Epithelial cell of esophagus (primary cell): ENCODE results near the gene ASMTL.

Source experiments
- DNase-seq: peaks from one replicate; pipeline ENCODE4 v3.0.0; 2010; ENCODE audit warnings: low read depth
- H3K4me3 ChIP-seq: 2 replicates; pipeline ENCODE4 v1.5.1; 2011; ENCODE audit warnings: mild to moderate bottlenecking, low read length, control low read depth
- CTCF ChIP-seq: IDR thresholded peaks from 2 replicates; pipeline ENCODE4 v1.5.1; 2011; ENCODE audit warnings: low read depth, mild to moderate bottlenecking, low read length, control low read depth, inconsistent platforms; ENCODE audit not compliant: insufficient read depth; ENCODE audit errors: missing control alignments

Gene ASMTL

GRCh38 chrX:1361910-1362309, 90.8 kb downstream of the ASMTL start:
- no peak for DNase-seq
- no peak for TF ChIP-seq CTCF

GRCh38 chrX:1361275-1361674, 91.4 kb downstream of the ASMTL start:
- no peak for TF ChIP-seq CTCF
- no peak overlapping the region for H3K4me3 ChIP-seq
- DNase-seq: no peak

More at GRCh38 chrX:1361910-1362309, 90.8 kb downstream of the ASMTL start:
- H3K4me3 ChIP-seq: no peak overlapping the region

DNA sequence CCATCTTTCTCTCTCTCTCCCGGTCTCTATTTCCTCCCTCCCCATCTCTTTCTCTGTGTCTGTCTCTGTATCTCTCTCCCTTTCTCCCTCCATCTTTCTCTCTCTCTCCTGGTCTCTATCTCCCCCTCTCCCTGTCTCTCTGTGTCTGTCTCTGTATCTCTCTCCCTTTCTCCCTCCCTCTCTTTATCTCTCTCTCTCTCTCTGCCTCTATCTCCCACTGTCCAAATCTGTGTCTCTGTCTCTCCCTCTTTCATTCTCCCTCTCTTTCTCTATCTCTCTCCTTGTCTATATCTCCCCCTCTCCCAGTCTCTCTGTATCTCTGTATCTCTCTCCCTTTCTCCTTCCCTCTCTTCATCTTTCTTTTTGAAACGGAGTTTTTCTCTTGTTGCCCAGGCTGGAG, 92.5 kb downstream of the ASMTL start:
- no peak overlapping the region for H3K4me3 ChIP-seq
- no peak for DNase-seq
- no peak for TF ChIP-seq CTCF

DNA sequence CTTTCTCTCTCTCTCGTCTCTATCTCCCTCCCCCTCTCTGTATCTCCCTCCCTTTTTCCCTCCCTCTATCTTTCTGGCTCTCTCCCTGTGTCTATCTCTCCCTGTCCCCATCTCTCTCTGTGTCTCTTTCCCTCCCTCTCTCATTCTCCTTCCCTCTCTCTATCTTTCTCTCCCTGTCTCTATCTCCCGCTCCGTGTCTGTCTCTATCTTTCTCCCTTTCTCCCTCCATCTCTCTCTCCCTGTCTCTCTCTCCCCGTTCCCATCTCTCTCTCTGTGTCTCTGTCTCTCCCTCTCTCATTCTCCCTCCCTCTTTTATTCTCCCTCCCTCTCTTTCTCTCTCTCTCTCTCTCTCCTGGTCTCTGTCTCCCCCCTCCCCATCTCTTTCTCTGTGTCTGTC, 93.2 kb downstream of the ASMTL start:
- no peak for TF ChIP-seq CTCF
- no peak overlapping the region for H3K4me3 ChIP-seq
- no peak for DNase-seq

DNA sequence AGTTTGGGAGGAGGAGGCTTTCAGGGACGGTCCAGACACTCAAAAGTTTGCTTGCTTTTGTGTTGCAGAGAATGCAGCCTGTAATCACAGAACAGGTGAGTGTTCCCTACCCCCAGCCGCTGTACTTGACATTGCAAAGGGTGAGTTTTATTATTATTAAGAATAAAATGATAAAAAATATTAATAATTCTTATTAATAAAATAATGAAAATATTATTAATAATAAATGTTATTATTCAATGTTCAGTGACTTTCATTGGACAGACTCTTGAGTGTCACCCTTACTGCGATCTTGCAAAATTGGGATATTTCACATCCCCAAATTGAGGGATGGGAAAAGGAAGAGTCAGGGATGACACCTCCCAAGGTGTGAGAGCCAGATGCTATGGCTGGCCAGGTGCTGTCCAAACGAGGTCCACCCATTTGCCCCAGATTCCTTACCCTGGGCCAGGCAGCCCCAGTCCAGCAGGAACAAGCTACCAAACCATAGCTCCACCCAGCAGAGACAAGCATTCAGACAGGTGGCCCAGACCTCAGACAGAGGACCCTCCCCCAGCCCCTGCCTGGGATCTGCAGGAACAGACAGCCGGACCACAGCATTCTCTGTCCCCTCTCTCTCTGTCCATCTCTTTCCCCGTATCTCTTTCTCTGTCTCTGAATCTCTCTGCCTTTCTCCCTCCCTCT, 93.8 kb downstream of the ASMTL start:
- DNase-seq: no peak
- H3K4me3 ChIP-seq: no peak overlapping the region
- no peak for TF ChIP-seq CTCF

GRCh38 chrX:1357993-1358392, 94.7 kb downstream of the ASMTL start:
- H3K4me3 ChIP-seq: no peak overlapping the region
- no peak for TF ChIP-seq CTCF
- no peak for DNase-seq
